Stimulated activated CD4-positive, alpha-beta T cell treated with anti-CD3 and anti-CD28 coated beads, Interleukin-15, amount 100 ng/mL, for 48 hours (primary cell): ENCODE results near the gene ADAMTS2.

Source experiments
- DNase-seq, 2 donors: peaks; one replicate each; pipeline ENCODE4 v3.0.0-alpha.2; 2020; ENCODE audit warnings: low read depth in 2 of 2

The ADAMTS2 gene

DNA sequence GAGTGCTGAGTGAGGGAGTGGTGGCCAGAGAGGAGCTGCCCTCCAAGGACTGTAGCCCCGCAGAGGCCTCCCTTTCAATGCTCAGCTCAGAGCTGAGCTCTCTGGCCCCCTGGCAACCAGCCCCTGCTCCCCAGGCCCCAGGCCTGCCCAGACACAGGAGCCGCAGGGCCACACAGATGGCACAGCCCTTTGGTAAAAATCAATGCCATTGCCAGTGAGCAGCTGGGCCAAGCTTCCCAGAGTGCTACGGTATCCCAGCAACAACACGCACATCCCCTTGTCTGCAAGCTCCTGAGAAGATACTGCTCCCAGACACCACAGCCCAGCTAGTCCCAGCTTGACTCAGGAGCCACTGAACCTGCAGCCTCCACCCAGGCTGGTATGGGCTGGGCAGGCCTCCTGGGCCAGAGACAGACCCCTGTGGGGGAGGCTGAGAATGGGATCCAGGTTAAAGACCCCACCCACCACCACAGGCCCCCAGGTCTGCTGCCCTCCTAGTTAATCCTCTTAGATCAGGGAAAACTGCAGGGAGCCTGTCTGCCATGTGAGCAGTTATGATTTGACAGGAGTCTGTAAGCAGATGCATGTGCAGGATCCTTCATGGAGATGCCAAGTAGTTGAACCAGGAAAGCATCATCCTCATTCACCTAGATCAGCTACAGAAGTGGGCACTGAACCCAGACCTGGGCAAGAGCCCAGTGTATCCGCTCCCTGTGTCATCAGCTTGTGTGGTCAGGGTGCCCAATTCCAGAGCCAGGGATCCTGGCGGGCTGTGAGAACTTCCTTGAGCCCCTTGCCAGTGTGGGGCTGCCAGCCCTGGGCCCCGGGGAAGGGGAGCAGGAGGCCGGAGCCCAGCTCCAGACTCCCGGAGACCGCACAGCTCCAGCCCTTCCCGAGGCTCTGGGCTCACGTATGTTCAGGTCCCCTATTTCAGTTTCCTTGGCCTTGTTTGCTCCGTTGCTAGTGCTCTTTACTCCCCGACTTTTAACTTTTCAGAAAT, 26.7 kb upstream of the ADAMTS2 start:
- no peak for DNase-seq

DNA sequence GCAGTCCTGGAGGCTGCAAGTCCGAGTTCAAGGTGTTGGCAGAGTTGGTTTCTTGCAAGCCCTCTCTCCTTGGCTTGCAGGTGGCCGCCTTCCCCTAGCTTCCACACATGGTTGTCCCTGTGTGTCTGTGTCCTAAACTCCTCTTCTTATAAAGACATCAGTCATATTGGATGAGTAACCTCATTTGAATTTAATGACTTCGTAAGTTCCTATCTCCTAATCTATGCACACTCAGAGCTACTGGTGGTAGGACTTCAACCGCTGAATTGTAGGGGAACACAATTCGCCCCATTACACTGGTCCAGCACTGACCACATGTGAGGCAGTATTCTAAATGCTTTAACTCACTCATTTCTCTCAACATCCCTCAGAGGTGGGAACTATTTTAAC, 25.9 kb upstream of the ADAMTS2 start:
- DNase-seq: no peak

DNA sequence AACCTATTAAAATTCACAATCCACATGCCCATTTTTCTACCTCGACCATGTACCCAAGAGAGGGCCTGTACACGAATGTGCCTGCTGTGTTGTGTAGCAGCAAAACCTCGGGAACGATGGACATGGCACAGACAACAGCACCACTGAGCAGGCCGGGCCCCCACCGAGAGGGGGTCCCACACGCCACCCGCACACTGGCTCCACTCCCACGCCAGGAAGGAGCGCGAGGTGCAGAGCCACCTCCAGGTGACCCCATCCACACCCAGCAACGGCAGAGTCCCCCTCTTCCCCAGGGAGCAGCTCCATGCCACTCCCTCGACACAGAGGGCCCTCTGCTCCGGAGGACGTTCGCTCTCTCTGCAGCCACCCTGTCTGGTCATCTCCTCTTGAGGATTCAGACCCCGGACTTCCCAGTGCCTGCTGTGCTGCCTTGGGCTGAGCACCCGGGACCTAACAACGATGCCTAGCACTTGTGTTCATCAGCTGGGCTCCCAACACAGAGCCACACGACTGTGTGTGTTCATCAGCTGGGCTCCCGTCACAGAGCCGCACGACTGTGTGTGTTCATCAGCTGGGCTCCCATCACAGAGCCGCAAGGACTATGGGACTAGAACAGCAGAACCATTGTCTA, 25.3 kb upstream of the ADAMTS2 start:
- no peak for DNase-seq

DNA sequence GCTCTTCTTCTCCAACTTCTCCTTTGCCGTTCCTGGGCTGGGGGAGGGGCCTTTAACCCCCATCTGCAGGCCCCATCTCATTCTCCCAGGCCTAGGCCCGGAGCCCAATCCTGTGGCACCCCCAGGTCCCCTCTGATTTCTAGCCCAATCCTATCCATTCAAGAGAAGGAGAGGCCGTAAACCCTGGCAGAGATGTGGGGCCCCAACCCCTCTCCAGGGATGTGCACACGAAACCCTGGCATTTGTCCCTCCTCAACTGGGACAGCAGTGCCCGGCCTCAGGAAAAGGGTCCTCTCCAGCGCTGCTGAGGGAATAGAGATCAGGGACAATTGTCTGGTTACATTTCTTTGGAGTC, 24.2 kb upstream of the ADAMTS2 start:
- DNase-seq: no peak

DNA sequence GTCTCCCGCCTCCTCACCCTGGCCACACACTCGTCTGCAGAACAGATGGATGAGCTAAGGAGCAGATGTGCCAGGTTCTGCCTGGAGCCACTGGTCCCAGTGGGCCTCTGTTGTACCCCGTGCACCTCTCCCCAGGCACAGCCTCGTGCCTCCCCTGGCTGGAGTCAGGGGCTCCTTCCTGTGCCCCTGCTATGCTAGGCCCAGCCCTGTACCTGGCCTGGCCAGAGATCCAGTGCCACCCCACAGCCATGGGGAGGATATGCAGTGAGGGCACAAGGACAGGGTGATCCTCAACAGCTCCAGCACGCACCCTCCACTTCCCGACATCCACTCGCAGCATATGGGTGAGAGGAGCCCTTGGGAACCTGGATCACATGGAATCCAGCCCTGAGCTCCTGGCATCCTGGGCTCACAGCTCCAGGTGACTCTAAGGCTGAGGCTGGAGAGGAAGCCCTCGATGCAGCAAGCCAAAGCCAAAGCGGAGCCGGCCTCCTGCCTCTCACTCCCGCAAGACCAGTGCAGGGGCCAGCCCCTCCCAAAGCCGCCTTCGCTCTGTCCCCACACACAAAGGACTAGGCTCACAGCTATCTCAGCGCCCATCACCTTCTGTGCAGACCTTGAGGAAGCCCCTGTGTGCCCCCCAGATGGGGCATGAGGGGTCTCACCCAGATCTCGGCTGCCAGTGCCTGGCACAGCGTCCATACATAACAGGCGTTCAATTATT, 23.7 kb upstream of the ADAMTS2 start:
- no peak for DNase-seq

DNA sequence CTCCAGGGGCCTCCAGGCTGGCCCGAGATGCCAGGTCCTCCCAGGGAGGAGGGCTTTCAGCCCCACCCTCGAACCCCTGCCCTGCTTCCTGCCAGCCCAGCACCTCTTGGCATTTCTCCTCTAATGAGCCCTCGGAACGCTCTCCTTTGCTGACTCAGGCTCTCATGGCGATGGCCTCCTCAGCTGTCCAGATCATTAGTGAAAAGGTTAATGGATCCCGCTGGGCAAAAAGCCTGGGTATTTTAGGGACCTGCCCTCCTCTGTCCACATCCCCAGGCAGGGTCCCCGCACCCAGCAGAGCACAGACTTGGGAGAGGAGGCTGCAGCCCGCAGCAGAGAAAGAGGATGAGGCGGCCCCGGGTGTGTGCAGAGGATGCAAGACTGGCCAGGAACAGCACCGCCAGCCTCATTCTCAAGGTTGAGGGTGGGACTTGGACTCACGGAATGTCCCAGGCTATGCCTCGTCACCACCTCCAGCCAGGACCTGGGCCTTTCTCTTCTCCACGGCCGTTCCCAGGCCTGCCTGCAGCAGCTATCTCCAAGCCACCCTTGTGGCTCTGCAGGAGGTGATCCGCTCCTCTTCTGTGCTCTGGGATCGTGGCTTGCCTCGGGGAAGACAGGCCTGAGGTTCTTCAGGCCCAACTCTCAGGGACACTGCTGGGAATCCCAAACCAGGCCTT, 23.0 kb upstream of the ADAMTS2 start:
- no peak for DNase-seq

DNA sequence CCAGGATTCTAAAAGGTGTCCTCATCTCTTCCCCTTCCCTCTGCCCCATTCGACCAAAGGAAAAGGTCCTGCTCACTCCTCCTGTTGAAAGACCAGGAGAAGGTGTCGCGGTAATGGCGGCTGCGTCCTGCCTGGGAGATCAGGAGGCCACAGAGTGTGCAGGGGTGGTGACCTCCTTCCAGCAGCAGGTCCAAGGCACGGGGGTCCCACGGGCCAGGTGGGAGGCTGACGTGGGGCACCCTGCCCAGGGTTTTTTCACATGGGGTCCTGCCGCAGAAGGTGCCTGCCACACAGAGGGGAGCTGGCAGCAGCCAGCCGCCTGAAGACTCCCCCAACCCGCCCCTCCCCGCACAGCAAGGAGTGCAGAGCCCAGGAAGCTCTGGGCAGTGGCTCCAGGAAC, 22.2 kb upstream of the ADAMTS2 start:
- no peak for DNase-seq

DNA sequence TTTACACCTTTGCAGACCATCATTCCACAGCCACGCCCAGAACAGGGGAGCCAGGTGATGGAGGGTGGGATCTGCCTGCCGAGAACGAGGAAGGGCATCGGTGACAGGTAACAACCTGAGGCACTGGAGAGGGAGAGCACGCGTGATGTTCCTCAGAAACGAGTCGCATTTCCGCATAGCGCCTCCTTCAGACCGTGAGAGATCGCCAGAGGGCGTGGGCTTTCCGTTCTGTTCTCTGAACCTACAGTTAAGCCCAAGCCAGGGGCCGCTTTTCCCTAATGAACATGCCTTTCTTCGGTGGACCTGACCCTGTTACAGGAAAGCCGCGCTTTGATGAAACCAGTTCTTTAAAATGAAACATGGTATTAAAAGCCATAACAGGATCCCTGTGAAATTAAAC, 17.1 kb upstream of the ADAMTS2 start:
- no peak for DNase-seq

DNA sequence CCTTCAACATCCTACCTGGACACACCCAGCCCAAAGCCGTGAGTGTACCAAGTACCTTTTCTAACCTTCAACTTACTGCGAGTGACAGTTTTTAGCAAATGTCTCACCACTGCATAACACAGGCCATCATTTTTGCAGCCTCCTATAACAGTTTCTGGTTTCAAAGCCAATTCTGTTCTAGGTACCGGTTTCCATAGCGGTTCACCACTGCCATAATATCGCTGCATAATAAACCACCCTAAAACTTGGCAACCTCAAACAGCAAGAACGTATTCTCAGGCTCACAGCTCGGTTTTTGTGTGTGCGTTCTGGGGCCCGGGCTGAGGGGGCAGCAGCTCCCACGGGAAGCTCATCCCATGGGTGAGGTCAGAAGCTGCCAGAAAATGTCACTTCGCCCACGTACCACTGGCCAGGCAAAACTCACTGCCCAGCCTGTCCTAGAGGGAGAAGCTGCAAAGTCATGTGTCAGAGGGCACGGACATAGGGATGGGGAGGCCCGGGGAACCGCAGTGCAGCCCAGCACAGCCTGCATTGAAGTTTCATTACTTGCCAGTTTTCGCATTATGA, 15.9 kb upstream of the ADAMTS2 start:
- DNase-seq: no peak

DNA sequence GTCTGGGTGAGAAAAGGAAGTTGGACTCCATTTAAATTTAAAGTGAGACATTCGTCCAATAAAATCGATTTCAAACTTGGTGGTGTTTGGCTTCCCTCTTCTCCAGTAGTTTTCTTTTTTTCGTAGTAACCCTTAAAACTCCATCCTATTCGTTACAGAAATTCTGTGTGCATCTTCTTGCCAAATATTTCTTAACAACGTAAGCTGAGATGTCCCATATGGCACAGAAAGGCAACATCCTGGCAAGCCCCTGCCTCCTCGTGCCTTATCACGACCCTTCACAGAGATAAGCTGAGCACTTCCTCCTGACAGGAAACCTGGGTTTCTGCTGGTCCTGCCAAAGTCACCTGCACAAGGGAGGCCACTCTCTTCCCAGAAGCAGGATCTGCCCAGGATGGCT, 11.8 kb upstream of the ADAMTS2 start:
- no peak for DNase-seq

DNA sequence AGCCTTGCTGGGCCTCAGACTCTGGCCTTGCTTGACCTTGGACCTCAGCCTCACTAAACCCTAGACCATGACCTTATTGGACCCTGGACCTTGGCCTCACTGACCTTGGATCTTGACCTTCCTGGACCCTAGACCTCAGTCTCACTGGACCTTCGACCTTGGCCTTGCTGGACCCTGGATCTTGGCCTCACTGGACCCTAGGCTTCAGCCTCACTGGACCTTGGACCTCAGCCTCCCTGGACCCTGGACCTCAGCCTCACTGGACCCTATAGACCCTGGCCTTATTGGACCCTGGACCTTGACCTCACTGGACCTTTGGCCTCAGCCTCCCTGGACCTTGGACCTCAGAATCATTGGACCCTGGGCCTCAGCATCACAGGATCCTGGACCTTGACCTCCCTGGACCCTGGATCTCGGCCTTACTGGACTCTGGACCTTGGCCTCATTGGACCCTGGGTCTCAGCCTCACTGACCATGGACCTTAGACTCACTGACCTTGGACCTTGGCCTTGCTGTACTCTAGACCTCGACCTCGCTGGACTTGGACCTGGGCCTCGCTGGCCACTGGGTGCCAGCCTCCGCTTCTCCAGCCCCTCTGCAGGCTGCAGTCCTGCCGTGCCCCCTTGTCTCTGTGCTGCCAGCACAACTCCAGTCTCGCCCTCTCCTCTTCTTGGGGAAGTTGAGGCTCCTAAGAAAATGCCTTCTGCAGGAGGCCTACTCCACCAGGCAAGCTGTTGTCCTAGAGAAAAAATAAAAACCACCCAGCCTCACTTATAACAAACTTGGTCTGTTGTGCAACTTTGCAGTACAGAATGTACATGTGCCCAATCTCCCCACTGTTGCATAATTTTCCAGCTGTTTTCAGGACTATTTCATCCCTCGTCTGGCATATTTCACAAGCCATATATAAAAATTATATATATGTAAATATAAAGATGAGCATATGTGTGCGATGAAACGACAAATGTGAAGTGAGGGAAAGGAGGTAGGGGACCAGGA, 11.0 kb upstream of the ADAMTS2 start:
- DNase-seq: no peak

DNA sequence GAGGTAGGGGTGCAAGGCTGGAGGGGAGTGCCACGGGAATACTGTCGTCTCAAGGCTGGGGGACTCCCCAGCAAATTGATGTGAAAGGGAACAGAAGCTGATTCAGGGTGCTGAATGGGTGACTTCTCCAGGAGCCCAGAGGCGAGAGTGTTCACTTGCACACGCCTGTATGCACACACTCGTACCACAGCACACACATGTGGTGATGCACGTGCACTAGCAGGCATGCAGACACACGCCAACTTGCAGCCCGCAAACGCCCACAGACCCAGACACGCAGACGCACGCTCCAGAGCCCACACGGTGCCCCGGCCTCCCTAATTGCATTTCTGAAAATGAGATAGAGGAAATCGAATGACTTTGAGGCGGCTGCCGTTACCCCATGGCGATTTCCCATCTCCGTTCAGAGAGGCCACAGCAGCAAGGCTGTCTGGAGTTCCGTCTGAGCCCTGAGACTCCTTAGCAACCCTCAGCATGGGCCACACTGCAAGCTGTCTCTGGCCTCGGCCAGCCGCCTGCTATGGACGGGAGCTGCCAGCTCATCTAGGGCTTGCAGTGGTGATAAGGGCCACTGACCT, 9.1 kb upstream of the ADAMTS2 start:
- no peak for DNase-seq

DNA sequence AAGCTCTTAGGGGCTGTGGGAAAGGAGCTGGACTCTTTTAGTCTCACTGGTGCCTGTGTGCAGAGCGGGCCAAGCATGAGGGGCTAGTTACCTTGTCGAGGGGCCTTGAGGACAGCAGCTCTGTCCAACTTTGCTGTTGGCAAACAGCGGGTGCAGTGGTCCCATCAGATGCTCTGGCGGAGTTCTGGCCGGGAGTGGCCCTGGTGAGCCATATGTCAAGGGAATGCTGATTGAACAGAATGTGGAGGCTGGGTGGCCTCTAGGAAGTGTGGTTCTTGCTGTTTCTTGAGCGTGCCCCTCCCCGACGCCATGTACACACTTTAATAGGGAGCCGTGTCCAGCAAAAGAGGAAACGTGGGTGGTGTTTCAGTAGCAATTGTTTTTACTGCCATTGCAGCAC, 3.6 kb upstream of the ADAMTS2 start:
- no peak for DNase-seq

DNA sequence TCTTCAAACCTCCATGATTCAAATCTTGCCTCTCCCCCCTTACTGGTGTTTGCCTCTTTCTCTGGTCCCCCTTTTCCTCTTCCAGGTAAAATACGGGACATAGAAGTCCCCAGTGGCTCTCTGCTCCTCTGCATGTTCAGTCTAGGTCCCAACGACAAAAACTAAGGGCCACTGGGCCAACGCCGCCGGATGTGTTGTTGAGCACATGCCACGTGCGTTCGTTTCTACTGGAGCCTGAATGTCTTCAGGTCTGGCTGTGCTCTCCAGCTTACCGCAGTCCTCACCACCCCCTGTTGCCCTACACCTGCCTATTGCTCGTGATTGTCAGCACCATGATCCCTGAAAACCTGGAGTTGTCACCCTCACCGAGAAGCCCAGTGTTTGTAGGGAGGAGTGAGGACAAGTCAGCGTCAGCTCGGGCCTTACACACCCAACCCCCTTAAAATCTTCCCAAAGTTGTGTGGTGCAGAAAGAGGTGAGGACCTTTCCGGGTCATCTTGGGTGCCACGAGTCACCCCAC, 2.8 kb upstream of the ADAMTS2 start:
- DNase-seq: no peak

DNA sequence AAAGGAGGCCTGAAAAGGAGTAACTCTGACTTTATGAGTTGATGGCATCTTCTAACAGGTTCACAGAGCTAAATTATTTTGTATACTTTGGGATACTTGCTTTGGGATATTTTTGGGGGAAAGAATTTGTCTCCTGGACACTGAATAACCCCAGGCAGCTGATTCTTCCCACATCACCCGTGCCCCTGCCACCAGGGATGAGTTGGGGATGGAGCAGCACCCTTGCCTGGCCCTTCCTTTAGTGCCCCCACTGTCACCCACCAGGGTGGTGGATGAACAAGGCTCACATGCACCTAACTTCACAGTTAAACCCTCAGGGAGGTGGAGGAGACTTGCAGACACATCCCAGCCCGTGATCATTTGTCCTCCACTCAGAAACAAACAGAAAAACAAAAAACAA, 2.3 kb upstream of the ADAMTS2 start:
- no peak for DNase-seq

DNA sequence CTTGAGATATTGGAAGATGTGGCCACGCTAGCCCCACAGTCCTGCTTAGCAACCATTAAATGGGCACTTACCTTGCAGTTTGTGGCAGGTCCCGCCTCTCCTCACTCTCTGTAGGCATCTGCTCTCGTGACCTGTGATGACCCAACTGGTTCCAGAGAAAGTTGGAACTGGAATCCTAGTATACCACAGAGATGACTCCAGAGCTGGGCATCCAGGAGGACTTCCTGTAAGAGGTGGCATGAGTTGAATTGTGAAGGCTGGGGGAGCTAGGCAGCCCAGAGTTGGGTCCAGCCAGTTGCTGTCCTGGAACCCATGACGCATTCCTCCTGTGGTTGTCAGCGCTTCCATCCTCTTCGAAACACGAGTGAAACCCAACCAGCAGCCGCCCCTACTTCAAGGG, 1.6 kb upstream of the ADAMTS2 start:
- DNase-seq: no peak

DNA sequence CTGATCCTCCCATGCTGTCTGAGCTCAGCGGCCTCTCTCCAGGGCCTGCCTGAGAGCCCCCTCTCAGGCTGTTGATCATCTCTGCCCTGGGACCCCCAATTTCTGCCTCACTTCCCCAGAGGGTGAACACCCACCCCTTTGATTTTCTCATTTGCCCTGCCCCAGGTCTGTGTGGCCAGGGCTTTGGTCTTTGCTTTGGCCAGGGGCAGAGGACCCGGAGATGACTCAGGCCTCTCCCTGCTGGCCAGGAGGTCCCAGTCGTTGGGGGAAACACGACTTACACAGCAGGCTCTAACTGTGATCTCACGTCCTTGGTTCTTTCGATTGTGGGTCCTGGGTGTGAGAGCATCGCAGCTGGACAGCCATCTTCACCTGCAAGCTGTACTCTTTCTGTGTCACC, 1.1 kb upstream of the ADAMTS2 start:
- DNase-seq: no peak

DNA sequence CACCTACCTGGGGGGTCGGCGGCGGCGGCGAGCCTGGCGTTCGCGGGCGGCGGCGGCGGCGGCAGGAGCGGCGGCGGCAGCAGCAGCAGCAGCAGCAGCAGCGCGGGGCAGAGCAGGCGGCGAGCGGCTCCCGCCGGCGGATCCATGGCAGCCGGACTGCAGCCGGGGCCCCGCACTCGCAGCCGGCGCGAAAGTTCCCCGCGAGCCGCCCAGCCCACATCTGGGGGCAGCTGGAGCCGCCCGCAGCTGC, 153 bp downstream of the ADAMTS2 start:
- DNase-seq: no peak

DNA sequence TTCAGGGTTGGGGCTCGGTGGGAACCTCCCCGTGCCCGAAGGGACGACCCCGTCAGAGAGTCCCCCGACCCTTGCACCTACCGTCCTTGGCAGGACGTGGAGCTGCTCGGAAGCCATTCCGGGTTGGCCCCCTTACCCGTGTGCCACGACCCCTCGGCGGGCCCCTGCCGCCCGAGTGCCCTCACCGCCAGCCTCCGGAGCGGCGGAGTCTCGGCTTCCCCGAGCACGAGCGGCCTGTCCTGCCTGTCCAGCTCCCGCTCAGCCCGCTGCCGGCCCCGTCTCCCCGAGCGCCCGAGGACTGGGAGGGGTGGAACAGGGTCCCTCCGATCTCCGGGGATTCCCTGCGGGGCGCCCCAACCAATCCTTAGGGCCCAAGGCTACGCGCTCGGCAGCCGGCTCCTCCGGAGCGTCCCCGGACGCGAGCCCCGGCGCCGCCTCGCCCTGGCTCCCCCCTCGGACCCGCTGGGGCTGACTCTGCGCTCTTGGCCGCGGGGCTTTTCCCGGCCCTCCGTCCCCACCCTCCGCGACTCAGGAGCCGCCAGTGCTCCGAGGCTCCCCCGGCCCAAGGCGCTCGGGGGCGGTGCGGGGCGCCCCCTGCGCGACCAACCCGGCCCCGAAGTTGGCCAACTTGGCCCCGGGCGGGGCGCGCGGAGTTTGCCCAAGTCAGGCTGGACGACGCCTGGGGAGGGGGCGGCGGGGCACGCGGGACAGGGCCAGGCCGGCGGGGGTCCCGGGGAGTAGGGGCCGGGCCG, 654 bp downstream of the ADAMTS2 start:
- DNase-seq: no peak
